Lower leg skin (tissue), 3 donors: ENCODE data around the gene FBRSL1.

Source experiments
- POLR2A ChIP-seq, 2 donors: fragments of 450-650 bp; IDR thresholded peaks; one replicate each; pipeline ENCODE4 v1.6.1; 2016 to 2017; ENCODE audit warnings: antibody characterized with exemption in 2 of 2, mild to moderate bottlenecking in 1 of 2, moderate library complexity in 1 of 2
- TF ChIP-seq, protein P1 (sequence below), 3 donors: fragments of 450-650 bp; IDR thresholded peaks; one replicate each; pipeline ENCODE4 v1.5.1; 2016; ENCODE audit warnings: antibody characterized with exemption in 3 of 3, mild to moderate bottlenecking in 3 of 3, moderate library complexity in 2 of 3

DNA sequence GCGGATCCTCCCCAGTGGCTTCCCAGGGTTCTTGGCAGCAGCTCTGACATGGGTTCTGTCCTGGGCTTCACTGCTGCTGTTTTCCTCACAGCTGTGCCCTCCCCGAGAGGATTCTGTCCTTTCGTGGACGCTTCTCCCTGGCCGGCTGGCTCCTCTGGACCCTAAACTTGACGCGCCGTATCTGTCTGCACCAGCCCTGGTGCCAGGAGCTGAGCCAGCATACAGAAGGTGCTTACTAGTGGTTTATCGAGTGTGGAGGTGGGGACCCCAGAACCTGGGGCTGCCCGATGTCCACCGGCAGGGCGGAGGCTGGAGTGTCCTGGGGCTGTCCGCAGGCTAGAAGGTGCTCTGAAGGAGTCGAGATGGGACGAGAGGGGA lies 17.2 kb downstream of the FBRSL1 start:
- TF ChIP-seq POLR2A (IDR thresholded peaks at IDR 0.05): no peak
- TF ChIP-seq, protein P1, sequence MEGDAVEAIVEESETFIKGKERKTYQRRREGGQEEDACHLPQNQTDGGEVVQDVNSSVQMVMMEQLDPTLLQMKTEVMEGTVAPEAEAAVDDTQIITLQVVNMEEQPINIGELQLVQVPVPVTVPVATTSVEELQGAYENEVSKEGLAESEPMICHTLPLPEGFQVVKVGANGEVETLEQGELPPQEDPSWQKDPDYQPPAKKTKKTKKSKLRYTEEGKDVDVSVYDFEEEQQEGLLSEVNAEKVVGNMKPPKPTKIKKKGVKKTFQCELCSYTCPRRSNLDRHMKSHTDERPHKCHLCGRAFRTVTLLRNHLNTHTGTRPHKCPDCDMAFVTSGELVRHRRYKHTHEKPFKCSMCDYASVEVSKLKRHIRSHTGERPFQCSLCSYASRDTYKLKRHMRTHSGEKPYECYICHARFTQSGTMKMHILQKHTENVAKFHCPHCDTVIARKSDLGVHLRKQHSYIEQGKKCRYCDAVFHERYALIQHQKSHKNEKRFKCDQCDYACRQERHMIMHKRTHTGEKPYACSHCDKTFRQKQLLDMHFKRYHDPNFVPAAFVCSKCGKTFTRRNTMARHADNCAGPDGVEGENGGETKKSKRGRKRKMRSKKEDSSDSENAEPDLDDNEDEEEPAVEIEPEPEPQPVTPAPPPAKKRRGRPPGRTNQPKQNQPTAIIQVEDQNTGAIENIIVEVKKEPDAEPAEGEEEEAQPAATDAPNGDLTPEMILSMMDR (IDR thresholded peaks at IDR 0.05): no peak
